Gastrocnemius medialis (tissue), 4 donors: ENCODE measurements around the gene DGKZ. TPM values are rescaled to one million over a fixed set of nuclear protein-coding genes. Genes with fewer than 3 reads are reported as not detected.

Experiments
- ATAC-seq, 2 donors: fragments of 150-250 bp; one replicate each; pipeline ENCODE4 v1.9.1; 2016
- DNase-seq, 2 donors: peaks; one replicate each; pipeline ENCODE4 v3.0.0-alpha.2; 2019
- H3K27ac ChIP-seq, 4 donors: fragments of 200-600 bp; sonication (generic); 1 replicate in 1 of 4; 2 replicates in 3 of 4; pipeline ENCODE4 v1.5.1; 2016 to 2018; ENCODE audit warnings: mild to moderate bottlenecking in 2 of 4, moderate library complexity in 1 of 4
- H3K27me3 ChIP-seq, 3 donors: fragments of 200-600 bp; sonication (generic) in 2 of 3; 1 replicate in 1 of 3; 2 replicates in 2 of 3; pipeline versions ENCODE4 v1.5.1 to v1.6.0; 2016 to 2019; ENCODE audit warnings: mild to moderate bottlenecking in 1 of 3, moderate library complexity in 1 of 3
- H3K36me3 ChIP-seq, 2 donors: fragments of 200-600 bp; sonication (generic) in 1 of 2; one replicate each; pipeline ENCODE4 v1.5.1; 2017 to 2018
- H3K4me1 ChIP-seq, 2 donors: fragments of 200-600 bp; sonication (generic) in 1 of 2; one replicate each; pipeline ENCODE4 v1.5.1; 2016 to 2017; ENCODE audit warnings: mild to moderate bottlenecking in 2 of 2
- H3K4me3 ChIP-seq, 4 donors: fragments of 200-600 bp; sonication (generic) in 3 of 4; 1 replicate in 1 of 4; 2 replicates in 3 of 4; pipeline ENCODE4 v1.5.1; 2016 to 2019; ENCODE audit warnings: mild to moderate bottlenecking in 2 of 4
- H3K9me3 ChIP-seq, 3 donors: fragments of 200-600 bp; sonication (generic) in 2 of 3; 1 replicate in 1 of 3; 2 replicates in 2 of 3; pipeline ENCODE4 v1.5.1; 2016 to 2019
- CTCF ChIP-seq, 5 experiments: fragments of 450-650 bp in 3 of 5; fragments of 200-600 bp in 2 of 5; sonication (generic) in 2 of 5; IDR thresholded peaks in 4 of 5; conservative IDR thresholded peaks in 1 of 5; 1 replicate in 4 of 5; 2 replicates in 1 of 5; pipeline ENCODE4 v1.5.1; 2016 to 2019; ENCODE audit warnings: antibody characterized with exemption in 5 of 5, mild to moderate bottlenecking in 3 of 5, moderate library complexity in 3 of 5
- POLR2A ChIP-seq, 2 donors: fragments of 450-650 bp; IDR thresholded peaks; one replicate each; pipeline ENCODE4 v1.6.1; 2017; ENCODE audit warnings: antibody characterized with exemption in 2 of 2, mild to moderate bottlenecking in 2 of 2, moderate library complexity in 2 of 2
- in situ Hi-C, 4 donors: fragments of 200-750 bp; cut with MboI; loops; one replicate each; pipeline versions ENCODE4 v1.15.0 to v1.8.0; 2017; ENCODE audit warnings: low sequenced_read_pairs in 4 of 4
- intact Hi-C: fragments of 100-400 bp; cut with DNase I; formaldehyde crosslinking; loops from one replicate; pipeline ENCODE4 v1.15.1; 2023; ENCODE audit warnings: low total_unique reads
- total RNA-seq, 4 donors: library from RNA; depleted of rRNA; stranded (reverse); fragments of >200 nt; gene quantifications; one replicate each; pipeline versions ENCODE4 v1.1.0 to v1.2.3, GENCODE V29; 2016

The DGKZ gene
- total RNA-seq, 4 donors from 2014 or later, result 127 to 155 (median 131) TPM

GRCh38 chr11:46315033-46315738 is 32.1 kb upstream of the DGKZ start:
- ATAC-seq (peak in 1 of 2 donors; percentile 47), DNase-seq (peak in 1 of 2 donors; percentile 46)
- Histone ChIP-seq H3K27ac (no peak overlapping the region), H3K9me3 (no peaks in the 10 kb centered on the region), H3K36me3 (no peaks in the 10 kb centered on the region), H3K4me1 (peaks cover 0 to 5% of the 10 kb centered on the region in 2 donors), H3K4me3 (no peak overlapping the region), H3K27me3 (no peaks in the 10 kb centered on the region)
- intact Hi-C loops (no loop called here), in situ Hi-C loops (loop anchor here in 2 of 4 donors (10.0 to 25.0 kb wide), 2 partner anchors 190 to 353 kb away; partner anchors contain the start of gene PHF21A (in 1 of the 2))
- TF ChIP-seq POLR2A (IDR thresholded peaks at IDR 0.05) (no peak), CTCF (IDR thresholded peaks at IDR 0.05 in 4 of 5, conservative IDR thresholded peaks at IDR 0.05 in 1 of 5) (peak; percentile 49 to 91 (median 74))

- Histone ChIP-seq H3K36me3 (no peaks in the 10 kb centered on the region), H3K27me3 (no peaks in the 10 kb centered on the region), H3K27ac (no peak overlapping the region), H3K9me3 (no peaks in the 10 kb centered on the region), H3K4me1 (peaks cover 0 to 5% of the 10 kb centered on the region in 2 donors), H3K4me3 (no peak overlapping the region)
- in situ Hi-C loops (loop anchor here in 2 of 4 donors (10.0 to 25.0 kb wide), 2 partner anchors 191 to 354 kb away; partner anchors contain the start of gene PHF21A (in 1 of the 2)), intact Hi-C loops (no loop called here)
- TF ChIP-seq POLR2A (IDR thresholded peaks at IDR 0.05) (no peak), CTCF (IDR thresholded peaks at IDR 0.05 in 4 of 5, conservative IDR thresholded peaks at IDR 0.05 in 1 of 5) (no peak)
- no peak for ATAC-seq
- DNase-seq, result no peak
Measured at GRCh38 chr11:46315783-46316563, 31.3 kb upstream of the DGKZ start.

- Histone ChIP-seq H3K4me1 (peaks cover 0 to 5% of the 10 kb centered on the region in 2 donors), H3K9me3 (no peaks in the 10 kb centered on the region), H3K27ac (no peak overlapping the region), H3K4me3 (no peak overlapping the region), H3K27me3 (no peaks in the 10 kb centered on the region), H3K36me3 (no peaks in the 10 kb centered on the region)
- TF ChIP-seq CTCF (IDR thresholded peaks at IDR 0.05 in 4 of 5, conservative IDR thresholded peaks at IDR 0.05 in 1 of 5) (no peak), POLR2A (IDR thresholded peaks at IDR 0.05) (no peak)
- intact Hi-C loops, result no loop called here
- ATAC-seq (no peak), DNase-seq (no peak)
- in situ Hi-C loops, result loop anchor here in 2 of 4 donors (10.0 to 25.0 kb wide), 2 partner anchors 194 to 357 kb away; partner anchors contain the start of gene PHF21A (in 1 of the 2)
Measured at GRCh38 chr11:46319074-46319453, 28.2 kb upstream of the DGKZ start.

GRCh38 chr11:46321757-46322156 is 25.5 kb upstream of the DGKZ start:
- H3K9me3 ChIP-seq, result no peaks in the 10 kb centered on the region
- intact Hi-C loops (no loop called here), in situ Hi-C loops (loop anchor here in 1 of 4 donors (25.0 kb wide), 1 partner anchor 359 kb away; no protein-coding TSS in a partner anchor)
- no peak overlapping the region for H3K4me3 ChIP-seq
- no peak for ATAC-seq
- DNase-seq, result no peak
- H3K27ac ChIP-seq, result no peak overlapping the region
- H3K4me1 ChIP-seq, result no peaks in the 10 kb centered on the region
- no peaks in the 10 kb centered on the region for H3K27me3 ChIP-seq
- TF ChIP-seq CTCF (IDR thresholded peaks at IDR 0.05 in 4 of 5, conservative IDR thresholded peaks at IDR 0.05 in 1 of 5), result no peak
- no peak for TF ChIP-seq POLR2A (IDR thresholded peaks at IDR 0.05)
- H3K36me3 ChIP-seq, result no peaks in the 10 kb centered on the region
